Measurements from ENCODE around the gene ZMYM3. TPM values are rescaled to one million over a fixed set of nuclear protein-coding genes. Genes with fewer than 3 reads are reported as not detected.
"Not testable (repeated sequence)": the region's sequence is repeated elsewhere in the genome, so short reads cannot be mapped to it uniquely, and the experiment has no call there.

Gene ZMYM3
- total and polyA plus RNA-seq, 2 experiments from 2014 or later = 31.0 to 71.1 TPM

GRCh38 chrX:71269801-71270395, 16.0 kb upstream of the ZMYM3 start (continued):
- TF ChIP-seq ZNF462 (CRISPR knock-in tag; IDR thresholded peaks at IDR 0.05) (no peak), POLR2AphosphoS5 (IDR thresholded peaks at IDR 0.05; ENCODE audit: low read depth) (no peak), CTCF (conservative IDR thresholded peaks at IDR 0.05; ENCODE audit: low read depth in 2 of 2) (no peak), ZNF331 (CRISPR knock-in tag; IDR thresholded peaks at IDR 0.05; ENCODE audit: low read depth) (no peak), CREB1 (CRISPR knock-in tag; IDR thresholded peaks at IDR 0.05; ENCODE audit: low read depth) (no peak), EZH2phosphoT487 (IDR thresholded peaks at IDR 0.05; ENCODE audit: unreplicated experiment) (no peak)

- not testable (repeated sequence) for H2AFZ ChIP-seq; H3K9me2 ChIP-seq (ENCODE audit: insufficient read depth); H3K36me3 Mint-ChIP-seq (ENCODE audit: low read depth); H3K4me1 Mint-ChIP-seq; H3K36me3 ChIP-seq (ENCODE audit: insufficient read depth); H3K27me3 ChIP-seq (ENCODE audit: insufficient read depth); H3F3A ChIP-seq (replicated peaks; ENCODE audit: low read depth); DNase-seq (ENCODE audit: low spot score); ATAC-seq; H3K4me3 Mint-ChIP-seq; H3K27ac ChIP-seq (ENCODE audit: low read depth); H3K79me2 ChIP-seq (replicated peaks; ENCODE audit: insufficient read depth); H4K20me1 ChIP-seq (replicated peaks; ENCODE audit: insufficient read depth); H3K4me1 ChIP-seq (ENCODE audit: insufficient read depth); H3K27ac Mint-ChIP-seq; H3K27me3 Mint-ChIP-seq (ENCODE audit: insufficient read depth, low read depth, poor library complexity); H3K4me3 ChIP-seq; H3K9me3 Mint-ChIP-seq; H3K4me2 ChIP-seq
These were observed 14.7 kb upstream of the ZMYM3 start for GRCh38 chrX:71268624-71269023.
